GM12801 (cell line): ENCODE measurements around the gene BIRC5.

Source experiments
- CTCF ChIP-seq: IDR thresholded peaks from one replicate; pipeline ENCODE4 v1.5.1; 2011; ENCODE audit warnings: control low read depth; ENCODE audit not compliant: insufficient read length; ENCODE audit errors: extremely low read depth

Gene BIRC5

GRCh38 chr17:78268951-78269905 lies 55.2 kb downstream of the BIRC5 start:
- no peak for TF ChIP-seq CTCF

- TF ChIP-seq CTCF = no peak
Observed at GRCh38 chr17:78269955-78270381, 55.9 kb downstream of the BIRC5 start.

GRCh38 chr17:78271419-78272170 lies 57.5 kb downstream of the BIRC5 start:
- TF ChIP-seq CTCF = no peak

GRCh38 chr17:78272181-78272913 lies 58.3 kb downstream of the BIRC5 start:
- no peak for TF ChIP-seq CTCF

DNA sequence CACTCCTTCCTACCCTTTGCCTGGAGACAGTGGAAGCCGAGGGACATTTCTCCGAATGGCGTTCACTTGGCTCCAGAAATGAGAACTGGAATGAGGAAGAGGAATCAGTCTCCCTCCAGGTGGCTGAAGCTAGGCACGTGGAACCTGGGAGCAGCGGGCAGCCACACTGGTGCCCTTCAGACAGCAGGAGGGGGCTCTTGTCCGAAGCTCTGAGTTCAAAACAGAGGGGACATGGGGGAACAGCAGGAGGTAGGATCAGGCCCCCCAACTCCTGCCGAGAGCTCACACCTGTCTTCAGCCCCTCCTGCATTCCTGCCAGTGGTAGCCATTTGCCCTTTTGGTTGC lies 58.8 kb downstream of the BIRC5 start:
- no peak for TF ChIP-seq CTCF

- no peak for TF ChIP-seq CTCF
Observed at GRCh38 chr17:78273813-78274212, 59.8 kb downstream of the BIRC5 start.
